ENCODE measurements around the gene HTR2C.
"Not testable (repeated sequence)": the region's sequence is repeated elsewhere in the genome, so short reads cannot be mapped to it uniquely, and the experiment has no call there.

The HTR2C gene

DNA sequence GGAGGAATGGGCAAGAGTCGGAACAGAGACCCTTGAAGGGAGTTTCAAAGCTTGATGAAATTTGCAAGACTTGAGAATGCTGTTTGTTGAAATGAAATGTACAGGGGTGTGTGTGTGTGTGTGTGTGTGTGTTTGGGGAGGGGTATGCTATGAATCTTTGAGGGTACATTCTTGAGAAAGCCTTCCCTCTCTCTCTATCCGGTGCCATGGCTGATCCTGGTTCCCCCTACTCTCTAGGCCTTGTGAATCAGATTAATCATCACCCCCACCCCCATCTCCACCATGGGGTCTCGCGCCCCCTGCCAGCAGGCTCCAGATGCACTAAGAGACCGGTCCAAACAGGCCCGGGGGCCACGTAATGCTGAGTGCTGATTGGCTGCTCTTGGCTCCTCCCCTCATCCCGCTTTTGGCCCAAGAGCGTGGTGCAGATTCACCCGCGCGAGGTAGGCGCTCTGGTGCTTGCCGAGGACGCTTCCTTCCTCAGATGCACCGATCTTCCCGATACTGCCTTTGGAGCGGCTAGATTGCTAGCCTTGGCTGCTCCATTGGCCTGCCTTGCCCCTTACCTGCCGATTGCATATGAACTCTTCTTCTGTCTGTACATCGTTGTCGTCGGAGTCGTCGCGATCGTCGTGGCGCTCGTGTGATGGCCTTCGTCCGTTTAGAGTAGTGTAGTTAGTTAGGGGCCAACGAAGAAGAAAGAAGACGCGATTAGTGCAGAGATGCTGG is at the start of gene HTR2C:
HTR2C (plus strand) TSS at position 441 of the 729 bp plus-strand sequence. CDS start 142,851 bp downstream, outside the sequence.
- peak in 19 of 56 donors; percentile 4 to 64 (median 14) for DNase-seq

DNA sequence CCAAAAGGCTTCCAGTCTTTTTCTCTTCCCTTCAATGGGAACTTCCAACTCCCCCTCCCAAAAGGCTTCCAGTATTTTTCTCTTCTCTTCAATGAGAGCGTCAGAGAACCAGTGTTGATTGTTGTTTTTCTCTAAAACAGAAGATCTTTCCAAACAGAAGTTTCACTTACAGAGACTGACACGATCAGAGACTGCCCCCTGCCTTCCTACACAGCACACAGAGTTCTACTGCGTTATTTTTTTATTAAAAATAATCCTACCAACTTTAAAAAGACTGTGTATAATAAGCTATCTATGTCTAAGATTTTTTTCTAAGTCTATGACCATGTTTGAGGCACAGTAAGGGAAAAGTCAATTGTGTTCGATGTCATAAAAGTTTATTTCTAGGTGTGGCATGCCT is 3.5 kb upstream of the HTR2C start:
- DNase-seq = no peak

DNA sequence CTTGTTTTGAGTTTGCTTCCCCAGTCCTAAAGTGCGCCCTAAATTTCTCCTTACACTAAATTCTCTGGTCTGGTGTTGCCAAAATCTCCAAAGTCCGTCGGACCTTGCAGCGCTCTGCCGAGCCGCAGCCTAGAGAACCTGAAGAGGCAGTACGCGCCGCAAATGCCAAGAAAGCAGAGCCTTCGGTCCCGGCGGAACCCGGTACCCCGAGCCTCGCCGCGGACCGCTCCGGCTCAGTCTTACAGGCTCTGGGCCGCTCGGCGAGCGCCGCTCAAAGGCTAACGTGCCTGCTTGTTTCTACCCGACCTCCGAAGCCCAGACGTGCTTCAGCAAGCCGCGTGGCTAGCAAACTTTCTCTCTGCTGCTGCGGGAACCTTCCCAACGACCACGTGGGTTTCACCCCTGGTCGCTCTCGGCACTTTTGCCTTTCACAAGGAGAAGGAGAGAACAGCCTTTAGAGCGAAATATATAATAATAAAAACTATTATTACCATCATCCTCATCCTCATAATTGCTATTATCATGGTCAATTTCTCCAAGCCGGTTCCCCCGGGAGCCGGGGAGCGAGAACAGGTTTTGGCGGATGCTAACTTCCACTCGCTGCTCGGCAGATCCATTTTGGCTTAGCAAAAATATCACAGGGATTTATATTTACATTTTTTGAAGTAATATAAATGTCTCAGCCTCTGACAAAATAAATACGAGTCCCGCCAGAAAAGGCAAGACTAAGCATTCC is 2.2 kb upstream of the HTR2C start:
- peak in 2 of 56 donors; percentile 2 for DNase-seq

DNA sequence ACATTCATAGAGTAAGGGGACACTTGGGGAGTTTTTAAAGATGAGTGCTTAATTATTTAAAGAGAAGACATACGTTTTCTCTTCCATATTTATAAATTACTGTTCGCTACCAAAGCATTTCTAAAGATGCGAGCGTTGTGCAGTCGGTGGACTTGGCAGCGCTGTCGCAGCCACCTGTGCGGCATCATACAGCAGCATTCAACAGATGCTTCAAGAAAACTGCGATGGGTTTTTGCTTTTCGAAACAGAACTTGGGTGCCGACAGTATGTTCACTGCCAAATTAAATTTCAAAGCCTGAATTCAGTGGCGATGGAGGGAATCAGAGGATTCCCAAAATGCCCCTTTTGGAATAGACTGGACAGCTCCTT is 1.6 kb upstream of the HTR2C start:
- DNase-seq = no peak

DNA sequence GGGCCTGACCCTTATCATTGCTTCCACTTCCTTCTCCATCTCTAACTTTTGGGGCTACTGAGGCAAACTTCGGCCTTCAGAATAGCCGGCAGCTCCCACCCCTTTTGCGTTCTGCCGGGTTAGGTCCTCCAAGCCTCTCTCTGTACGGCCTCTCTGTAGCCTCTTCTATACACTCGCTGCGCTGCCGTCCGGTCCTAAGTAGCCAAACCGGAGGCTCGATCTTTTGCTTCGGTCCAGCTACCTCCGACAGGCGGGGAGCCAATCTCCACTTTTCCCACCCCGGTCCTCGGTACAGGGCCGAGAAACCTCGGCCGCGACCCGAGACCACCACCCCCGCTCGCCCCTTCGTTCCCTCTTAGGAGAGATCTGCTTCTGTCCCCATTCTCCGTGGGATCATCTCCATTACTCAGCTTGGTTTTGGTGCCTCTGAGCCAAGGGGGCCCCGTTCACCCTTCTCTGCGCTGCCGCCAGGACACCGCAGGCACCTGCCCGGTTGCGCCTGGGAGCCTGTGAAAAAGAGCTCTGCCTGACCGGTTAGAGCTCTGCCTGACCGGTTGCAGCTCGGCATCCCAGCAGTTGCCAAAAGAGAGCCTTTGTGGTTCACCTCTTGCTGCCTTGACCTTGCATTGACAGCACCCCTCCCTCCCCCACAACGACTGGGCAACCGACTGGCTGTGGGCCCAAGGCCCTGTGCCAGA is 1.0 kb upstream of the HTR2C start:
- DNase-seq = no peak

DNA sequence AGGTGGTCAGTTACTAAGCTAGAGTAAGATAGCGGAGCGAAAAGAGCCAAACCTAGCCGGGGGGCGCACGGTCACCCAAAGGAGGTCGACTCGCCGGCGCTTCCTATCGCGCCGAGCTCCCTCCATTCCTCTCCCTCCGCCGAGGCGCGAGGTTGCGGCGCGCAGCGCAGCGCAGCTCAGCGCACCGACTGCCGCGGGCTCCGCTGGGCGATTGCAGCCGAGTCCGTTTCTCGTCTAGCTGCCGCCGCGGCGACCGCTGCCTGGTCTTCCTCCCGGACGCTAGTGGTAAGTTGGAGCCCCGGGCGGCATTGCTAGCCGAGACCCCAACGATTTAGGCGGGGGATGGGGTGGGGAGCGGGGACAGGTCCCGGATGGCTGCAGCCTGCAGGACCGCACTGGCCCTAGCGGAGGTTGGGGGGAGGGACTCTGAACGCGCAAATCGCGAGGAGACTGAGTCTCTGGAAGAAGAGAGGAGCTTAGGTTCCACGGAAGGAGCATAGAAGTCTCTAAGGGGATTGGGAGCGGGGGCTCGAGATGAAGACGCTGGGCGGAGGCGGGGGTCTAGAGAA is 573 bp downstream of the HTR2C start:
- peak in 2 of 56 donors; percentile 5 to 6 for DNase-seq

DNA sequence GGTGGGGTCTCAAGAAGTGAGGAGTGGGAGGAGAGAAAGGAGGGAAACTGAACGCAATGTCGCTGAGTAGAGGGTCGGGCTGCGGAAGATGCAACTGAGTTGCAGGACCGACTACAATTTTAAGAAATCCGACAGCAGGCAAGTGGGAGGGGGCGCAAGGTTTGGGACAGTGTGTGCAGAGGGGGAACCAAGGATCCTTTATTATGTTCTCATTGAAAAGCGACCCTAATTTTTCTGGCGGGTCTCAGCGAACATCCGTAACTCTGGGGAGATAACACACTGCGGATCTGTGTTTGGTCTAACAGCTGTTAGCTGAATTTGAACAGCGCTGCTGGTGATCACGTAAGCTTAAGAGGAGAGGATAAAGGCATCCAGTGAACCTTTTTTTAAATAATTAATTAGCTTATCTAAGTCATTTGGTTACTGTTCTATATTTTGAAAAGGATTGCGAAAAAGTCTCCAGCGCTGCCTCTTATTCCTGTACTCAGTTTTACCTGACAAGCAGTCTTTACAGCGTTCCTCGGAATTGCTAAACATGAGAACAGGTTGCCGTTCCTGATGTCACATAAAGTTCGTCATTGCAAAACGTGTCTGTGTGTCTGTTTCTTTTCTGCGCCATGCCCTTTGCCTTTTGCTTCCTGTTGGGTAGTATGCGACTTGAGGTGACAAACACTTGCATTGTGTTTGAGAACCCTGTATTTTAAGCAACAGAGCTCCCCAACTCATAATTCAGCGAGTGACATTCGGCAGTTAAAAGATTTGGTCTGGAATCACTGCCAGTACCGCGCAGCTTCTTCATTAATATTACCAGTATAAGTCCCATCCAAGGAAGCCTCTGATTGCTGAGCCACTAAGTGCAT is 1.3 kb downstream of the HTR2C start:
- no peak for DNase-seq

DNA sequence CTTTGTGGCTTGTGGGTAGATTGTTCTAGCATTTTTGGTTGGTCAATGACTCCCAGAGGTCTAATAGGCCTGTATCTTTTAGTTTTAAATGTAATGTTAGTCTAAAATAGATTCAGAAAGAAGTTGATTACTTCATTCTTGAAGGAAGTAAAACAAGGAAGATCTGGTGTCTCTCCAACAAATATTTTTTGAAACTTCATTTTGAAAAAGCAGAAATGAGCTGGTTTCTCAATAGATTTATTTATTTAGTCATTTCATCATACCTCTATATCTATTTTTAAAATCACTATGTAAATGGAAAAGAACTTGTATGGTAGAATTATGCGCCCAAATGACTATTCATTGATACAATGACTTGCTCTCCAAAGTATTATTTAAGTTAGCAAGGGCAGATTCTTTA is 7.2 kb downstream of the HTR2C start:
- DNase-seq = no peak

DNA sequence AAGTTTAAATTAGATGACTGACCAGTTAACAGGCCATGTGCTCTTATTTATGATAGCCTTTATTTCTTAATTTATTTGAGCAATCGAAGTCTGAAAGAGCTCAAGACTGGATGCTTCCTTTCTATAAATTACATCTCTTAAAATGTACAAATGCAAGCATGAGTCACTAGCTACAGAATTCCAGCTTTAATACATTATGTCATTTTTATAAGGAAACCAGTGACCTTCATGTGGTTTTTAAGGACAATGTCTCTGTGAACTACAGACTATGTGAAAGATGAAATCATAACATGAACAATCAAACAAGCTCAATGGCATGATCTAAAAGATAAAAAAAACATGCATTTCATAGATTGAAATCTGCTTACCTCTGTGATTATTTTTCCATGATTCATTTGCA is 15.4 kb downstream of the HTR2C start:
- no peak for DNase-seq

DNA sequence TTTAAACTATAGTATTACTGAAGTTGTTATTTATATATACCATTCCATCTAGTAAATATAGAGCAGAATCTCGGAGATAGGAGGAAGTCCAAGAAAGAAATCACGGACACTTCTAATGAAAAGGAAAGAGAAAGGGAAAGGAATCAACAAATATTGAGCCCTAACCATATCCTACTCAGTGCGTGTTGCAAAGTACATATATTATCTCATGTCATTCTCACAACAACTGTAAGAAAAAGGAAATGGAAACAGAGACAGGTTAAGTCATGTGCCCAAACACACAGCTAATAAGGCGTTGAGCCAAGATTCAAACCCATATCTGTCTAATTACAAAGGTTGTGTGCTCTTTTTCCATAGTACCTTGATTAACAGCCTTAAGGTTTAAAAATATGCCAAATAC is 16.0 kb downstream of the HTR2C start:
- DNase-seq = no peak

DNA sequence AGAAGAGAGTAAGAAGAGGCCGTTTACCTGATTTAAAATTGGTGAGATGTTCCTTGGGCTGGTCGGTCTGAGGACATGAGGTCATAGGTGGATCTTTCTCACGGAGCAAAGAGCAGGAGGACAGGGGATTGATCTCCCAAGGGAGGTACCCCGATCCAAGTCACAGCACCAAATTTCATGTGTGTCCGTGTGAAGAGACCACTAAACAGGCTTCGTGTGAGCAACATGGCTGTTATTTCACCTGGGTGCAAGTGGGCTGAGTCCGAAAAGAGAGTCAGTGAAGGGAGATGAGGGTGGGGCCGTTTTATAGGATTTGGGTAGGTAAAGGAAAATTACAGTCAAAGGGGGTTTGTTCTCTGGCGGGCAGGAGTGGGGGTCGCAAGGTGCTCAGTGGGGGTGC is 22.7 kb downstream of the HTR2C start:
- not testable (repeated sequence) for DNase-seq

DNA sequence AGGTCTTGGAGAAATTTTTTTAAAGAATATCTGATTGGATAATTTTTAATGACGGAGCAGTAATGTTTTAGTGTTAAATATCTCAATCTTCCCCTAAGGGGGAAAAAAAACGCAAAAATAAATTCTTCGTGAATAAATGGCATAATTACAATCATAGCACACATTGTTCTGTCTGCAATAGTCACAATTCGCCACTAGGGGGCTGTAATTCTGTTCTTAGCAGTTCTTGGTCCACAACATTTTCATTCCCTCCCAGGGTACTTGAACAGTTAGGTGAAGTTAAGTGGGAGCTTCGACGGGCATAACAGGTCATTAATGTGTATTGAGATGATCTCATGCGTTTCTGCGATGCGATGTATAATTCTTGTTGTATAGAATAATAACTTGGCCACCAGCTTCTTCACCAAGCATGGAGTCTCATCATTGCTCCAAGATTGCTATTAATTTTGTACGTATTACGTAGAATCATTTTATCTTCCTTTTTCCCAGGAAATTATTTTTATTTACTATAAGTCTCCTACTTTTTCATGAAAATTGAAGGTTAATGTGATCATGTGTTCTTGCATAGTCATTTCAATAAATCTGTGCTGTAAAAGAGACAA is 27.2 kb downstream of the HTR2C start:
- DNase-seq = peak in 8 of 56 donors; percentile 0 to 17 (median 2)

DNA sequence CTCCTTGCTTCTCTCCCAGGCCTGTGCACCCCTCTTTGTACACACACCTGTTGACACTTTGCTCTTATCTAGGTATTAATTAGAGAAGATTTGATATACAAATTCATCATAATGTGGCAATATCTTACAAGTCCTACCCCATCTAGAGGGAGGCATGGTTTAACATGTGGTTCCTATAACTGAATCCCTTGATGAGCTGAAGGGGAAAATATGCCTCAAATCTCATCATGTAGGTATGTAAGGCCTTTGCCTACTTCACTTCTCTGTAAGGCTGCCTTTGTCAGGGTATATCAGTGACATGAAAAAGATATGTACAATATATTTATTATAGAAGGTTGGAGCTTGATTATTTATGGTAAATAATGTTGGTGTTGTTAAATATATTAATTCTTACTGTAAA is 31.9 kb downstream of the HTR2C start:
- DNase-seq = no peak

DNA sequence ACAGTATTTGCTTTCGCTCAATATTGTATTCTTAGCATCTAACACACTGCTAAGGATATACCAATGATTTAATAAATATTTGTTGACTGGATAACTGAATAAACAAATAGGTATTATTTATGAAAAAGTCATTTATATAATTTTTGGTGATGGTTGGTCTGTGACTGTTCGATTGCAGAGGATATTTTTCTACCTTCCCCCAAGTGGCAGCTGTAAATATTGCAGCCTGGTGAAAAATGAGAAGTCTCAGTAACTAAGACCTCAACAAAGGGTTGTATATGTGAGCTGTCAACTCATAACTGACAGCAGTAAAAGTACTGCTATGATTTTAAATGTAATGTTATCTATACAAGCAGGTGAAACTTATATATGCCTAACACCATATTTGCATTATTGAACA is 36.0 kb downstream of the HTR2C start:
- peak in 1 of 56 donors; percentile 0 for DNase-seq

DNA sequence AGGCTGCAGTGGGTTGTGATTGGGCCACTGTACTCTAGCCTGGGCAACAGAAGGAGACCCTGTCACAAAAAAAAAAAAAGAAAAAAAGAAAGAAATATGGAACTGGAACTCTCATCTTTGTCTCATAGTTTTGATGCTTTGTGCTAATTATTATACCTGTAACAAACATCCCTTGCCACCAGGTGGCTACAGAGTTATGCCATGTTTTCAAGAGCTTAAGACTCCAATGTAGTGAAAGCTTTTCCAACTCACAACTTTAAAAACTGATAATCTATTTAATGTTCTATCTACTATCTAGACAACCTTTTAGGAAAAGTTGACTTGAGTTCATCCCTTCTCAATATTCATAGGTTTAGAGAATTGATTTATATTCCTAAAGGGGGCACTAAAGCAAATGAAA is 42.4 kb downstream of the HTR2C start:
- no peak for DNase-seq

DNA sequence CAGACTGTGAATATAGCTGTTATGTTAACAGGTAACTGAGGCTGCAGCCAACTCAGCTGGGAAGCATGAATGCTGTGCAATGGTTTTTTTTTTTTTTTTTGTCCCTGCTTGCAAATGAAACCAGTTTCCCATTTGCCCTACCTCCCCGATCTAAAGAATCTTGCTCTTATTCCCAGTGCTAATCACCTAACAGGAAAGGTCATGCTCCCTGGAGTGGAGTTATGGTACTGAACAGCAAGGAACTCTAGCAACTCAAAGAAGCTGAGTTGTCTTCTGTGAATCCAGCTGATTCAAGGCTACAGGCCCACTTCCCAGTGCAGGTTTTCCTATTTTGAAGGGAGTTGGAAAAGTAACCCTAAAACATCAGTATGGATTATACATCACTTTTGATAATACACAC is 52.1 kb downstream of the HTR2C start:
- no peak for DNase-seq

DNA sequence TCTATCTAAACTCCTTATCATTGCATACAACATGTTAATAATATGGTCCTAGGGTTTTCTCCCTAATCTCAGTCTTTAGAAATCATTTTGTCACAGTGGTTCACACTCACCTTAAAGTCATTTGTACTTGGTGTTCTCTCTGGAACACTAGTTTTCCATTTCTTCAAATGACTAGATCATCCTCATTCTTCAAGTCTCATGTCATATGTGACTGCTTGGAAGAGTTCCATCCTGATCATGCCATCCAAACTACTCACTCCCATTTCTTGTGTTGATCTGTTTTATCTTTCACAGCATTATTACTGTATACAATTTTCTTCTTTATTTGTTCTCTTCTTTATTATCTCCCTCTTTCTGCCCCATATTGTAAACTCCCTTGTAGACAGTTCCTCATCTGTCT is 66.5 kb downstream of the HTR2C start:
- DNase-seq = no peak

DNA sequence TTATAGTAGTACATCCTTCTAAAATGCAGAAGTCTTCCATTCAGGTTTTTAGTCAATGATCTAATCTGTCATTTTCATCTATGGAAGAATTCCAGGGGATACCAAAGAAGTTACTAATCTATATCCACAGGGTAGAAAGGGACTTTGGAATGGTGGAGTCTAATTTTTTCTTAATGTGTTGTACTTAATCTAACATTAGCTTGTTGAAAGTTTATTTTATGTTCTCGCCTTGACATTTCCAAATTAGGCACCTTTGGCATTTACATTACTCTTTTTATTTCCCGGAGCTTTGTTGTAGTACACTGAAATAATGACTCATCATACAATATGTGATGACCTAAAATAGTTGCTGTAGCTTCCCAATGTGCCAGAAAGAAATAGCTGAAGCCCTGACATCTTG is 91.5 kb downstream of the HTR2C start:
- no peak for DNase-seq

DNA sequence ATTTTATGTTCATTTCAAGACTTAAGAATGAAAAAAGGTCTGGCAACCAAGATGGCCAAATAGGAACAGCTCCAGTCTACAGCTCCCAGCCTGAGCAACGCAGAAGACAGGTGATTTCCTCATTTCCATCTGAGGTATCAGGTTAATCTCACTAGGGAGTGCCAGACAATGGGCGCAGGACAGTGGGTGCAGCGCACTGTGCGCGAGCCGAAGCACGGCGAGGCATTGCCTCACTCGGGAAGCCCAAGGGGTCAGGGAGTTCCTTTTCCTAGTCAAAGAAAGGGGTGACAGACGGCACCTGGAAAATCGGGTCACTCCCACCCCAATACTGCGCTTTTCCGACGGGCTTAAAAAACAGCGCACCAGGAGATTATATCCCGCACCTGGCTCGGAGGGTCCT is 116.6 kb downstream of the HTR2C start:
- not testable (repeated sequence) for DNase-seq

DNA sequence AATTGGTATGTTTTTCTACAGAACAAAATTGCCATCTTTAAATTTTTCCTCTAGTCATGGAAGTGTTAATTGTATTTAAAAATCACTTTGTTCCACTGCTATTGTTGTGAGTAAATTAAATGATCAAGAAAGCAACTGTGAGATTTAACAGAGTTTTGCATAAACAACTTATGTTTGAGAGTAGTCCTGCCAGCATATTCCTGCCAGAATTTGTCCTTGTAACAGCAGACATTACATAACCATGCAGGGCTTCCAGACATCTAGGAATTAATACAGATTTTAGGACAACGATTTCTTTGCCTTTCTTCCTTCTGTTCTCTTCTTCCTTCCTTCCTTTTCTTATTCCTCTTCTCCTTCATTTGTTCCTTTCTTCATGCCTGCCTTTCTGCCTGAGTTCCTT is 125.5 kb downstream of the HTR2C start:
- DNase-seq = no peak

DNA sequence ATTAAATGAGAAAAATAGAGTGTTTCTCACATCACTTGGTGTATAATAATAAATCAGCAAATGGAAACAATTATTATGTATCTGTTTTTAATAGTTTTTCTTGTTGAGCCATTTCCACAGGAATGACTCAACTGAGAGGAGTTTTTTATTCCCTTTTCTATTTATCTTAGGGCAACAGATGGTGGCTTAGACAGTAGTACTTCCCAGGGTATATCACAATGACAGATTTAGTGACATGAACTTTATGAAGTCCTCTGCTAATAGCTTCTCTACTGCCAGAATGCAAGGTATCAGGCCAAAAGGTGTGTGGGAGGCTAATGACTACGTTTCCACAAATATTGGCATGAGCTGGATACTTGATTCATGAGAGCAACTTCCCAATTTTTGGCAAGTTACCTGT is 126.7 kb downstream of the HTR2C start:
- DNase-seq = no peak

Data from nucleus accumbens (tissue), 56 donors.